ENCODE data around the gene MTRF1L.

The MTRF1L gene

DNA sequence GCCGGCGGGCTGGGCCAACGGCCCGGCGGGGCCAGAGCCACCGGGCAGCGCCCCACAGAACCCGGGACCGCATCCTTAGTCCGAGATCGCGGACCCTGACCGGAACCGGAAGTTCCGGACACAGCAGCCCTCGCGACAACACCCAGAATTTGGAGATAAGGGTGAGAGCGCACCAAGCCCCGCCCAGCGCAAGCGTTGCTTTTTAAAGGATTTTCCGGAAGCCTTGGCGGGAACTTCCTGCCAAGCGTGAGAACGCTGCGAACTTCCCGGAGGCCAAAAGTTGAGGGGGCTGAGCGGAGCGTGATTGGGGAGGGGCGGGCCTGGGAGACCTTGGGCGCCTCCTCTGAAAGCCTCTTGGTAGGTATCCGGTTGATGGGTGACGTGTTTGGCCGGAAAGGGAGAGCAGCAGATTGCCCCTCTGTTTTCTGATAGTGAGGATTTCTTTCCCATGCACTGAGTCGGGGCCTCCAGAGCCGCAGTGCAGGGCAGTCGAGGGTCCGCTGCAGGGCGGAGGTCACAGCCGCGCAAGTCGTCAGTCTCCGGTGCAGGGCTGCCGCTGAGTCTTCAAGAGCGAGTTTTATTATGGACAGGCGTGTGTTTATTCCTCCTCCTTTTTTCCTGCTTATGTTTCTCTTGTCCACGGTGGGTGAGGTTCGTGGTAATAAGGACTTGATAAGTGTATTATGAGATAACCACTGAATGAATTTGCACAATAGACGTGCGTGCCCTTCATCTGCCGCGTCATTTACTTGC is at the start of gene MTRF1L:
Gene MTRF1L, minus strand, starts transcription at position 97 of the 753 bp plus-strand sequence. Its CDS starts 24 bp downstream, at position 73.
- H3K27me3 ChIP-seq (ENCODE audit: insufficient read depth, low read depth) = no peaks in the 10 kb centered on the region
- H3K27ac ChIP-seq = peak within 1 kb of the TSS; percentile 53
- no peak within 1 kb of the TSS for H3K4me3 ChIP-seq (IDR thresholded peaks at IDR 0.05; ENCODE audit: insufficient read depth, low read depth, low read length)
- H4K20me1 ChIP-seq (ENCODE audit: insufficient read depth) = no peaks in the 10 kb centered on the region
- H3K4me1 ChIP-seq (ENCODE audit: low read depth, poor library complexity, severe bottlenecking) = peaks cover 33% of the 10 kb centered on the region
- H3K36me3 ChIP-seq (ENCODE audit: insufficient read depth) = no peaks in the 10 kb centered on the region
- peak within 1 kb of the TSS; percentile 69 for H2AFZ ChIP-seq (ENCODE audit: low read depth)
- peak within 1 kb of the TSS; percentile 72 for H3K9ac ChIP-seq
- H3K4me2 ChIP-seq = peak within 1 kb of the TSS; percentile 85
- H3K79me2 ChIP-seq (ENCODE audit: insufficient read depth, low read depth) = peaks cover 41% of the 10 kb centered on the region
- TF ChIP-seq CTCF (conservative IDR thresholded peaks at IDR 0.05; ENCODE audit: low read depth, low read length) = no peak

- no peak for TF ChIP-seq CTCF (conservative IDR thresholded peaks at IDR 0.05; ENCODE audit: low read depth, low read length)
- Histone ChIP-seq H3K9ac (no peak overlapping the region), H3K27ac (no peak overlapping the region), H3K4me3 (IDR thresholded peaks at IDR 0.05; ENCODE audit: insufficient read depth, low read depth, low read length) (no peak overlapping the region), H3K4me1 (ENCODE audit: low read depth, poor library complexity, severe bottlenecking) (no peaks in the 10 kb centered on the region), H4K20me1 (ENCODE audit: insufficient read depth) (no peaks in the 10 kb centered on the region), H3K36me3 (ENCODE audit: insufficient read depth) (no peaks in the 10 kb centered on the region), H3K79me2 (ENCODE audit: insufficient read depth, low read depth) (no peaks in the 10 kb centered on the region), H2AFZ (ENCODE audit: low read depth) (no peak overlapping the region), H3K4me2 (no peak overlapping the region), H3K27me3 (ENCODE audit: insufficient read depth, low read depth) (no peaks in the 10 kb centered on the region)
These were observed 49.3 kb upstream of the MTRF1L start for GRCh38 chr6:153051801-153052200.

GRCh38 chr6:153048631-153049030 is 46.1 kb upstream of the MTRF1L start:
- H4K20me1 ChIP-seq (ENCODE audit: insufficient read depth) = no peaks in the 10 kb centered on the region
- H3K9ac ChIP-seq = no peak overlapping the region
- TF ChIP-seq CTCF (conservative IDR thresholded peaks at IDR 0.05; ENCODE audit: low read depth, low read length) = no peak
- H3K4me3 ChIP-seq (IDR thresholded peaks at IDR 0.05; ENCODE audit: insufficient read depth, low read depth, low read length) = no peak overlapping the region
- H2AFZ ChIP-seq (ENCODE audit: low read depth) = no peak overlapping the region
- no peaks in the 10 kb centered on the region for H3K36me3 ChIP-seq (ENCODE audit: insufficient read depth)
- no peak overlapping the region for H3K27ac ChIP-seq
- no peaks in the 10 kb centered on the region for H3K4me1 ChIP-seq (ENCODE audit: low read depth, poor library complexity, severe bottlenecking)
- no peaks in the 10 kb centered on the region for H3K27me3 ChIP-seq (ENCODE audit: insufficient read depth, low read depth)
- no peaks in the 10 kb centered on the region for H3K79me2 ChIP-seq (ENCODE audit: insufficient read depth, low read depth)
- no peak overlapping the region for H3K4me2 ChIP-seq

GRCh38 chr6:153047386-153047785 is 44.9 kb upstream of the MTRF1L start:
- no peak overlapping the region for H3K27ac ChIP-seq
- H4K20me1 ChIP-seq (ENCODE audit: insufficient read depth) = no peaks in the 10 kb centered on the region
- no peak overlapping the region for H3K4me3 ChIP-seq (IDR thresholded peaks at IDR 0.05; ENCODE audit: insufficient read depth, low read depth, low read length)
- H2AFZ ChIP-seq (ENCODE audit: low read depth) = no peak overlapping the region
- H3K4me2 ChIP-seq = no peak overlapping the region
- H3K4me1 ChIP-seq (ENCODE audit: low read depth, poor library complexity, severe bottlenecking) = no peaks in the 10 kb centered on the region
- H3K79me2 ChIP-seq (ENCODE audit: insufficient read depth, low read depth) = no peaks in the 10 kb centered on the region
- H3K9ac ChIP-seq = no peak overlapping the region
- TF ChIP-seq CTCF (conservative IDR thresholded peaks at IDR 0.05; ENCODE audit: low read depth, low read length) = no peak
- no peaks in the 10 kb centered on the region for H3K36me3 ChIP-seq (ENCODE audit: insufficient read depth)
- H3K27me3 ChIP-seq (ENCODE audit: insufficient read depth, low read depth) = no peaks in the 10 kb centered on the region

Measured in KMS-11 (cell line).